Pulmonary artery endothelial cell (primary cell): ENCODE results near the gene WNT7A. TPM values are rescaled to one million over a fixed set of nuclear protein-coding genes. Genes with fewer than 3 reads are reported as not detected.

Experiments used
- DNase-seq: peaks from one replicate; pipeline ENCODE4 v3.0.0-alpha.2; 2011; ENCODE audit warnings: low read depth, low spot score
- total RNA-seq: library from RNA; depleted of rRNA; stranded (reverse); fragments of >200 nt; gene quantifications from 2 replicates; pipeline ENCODE4 v1.2.3, GENCODE V29; 2014

Gene WNT7A
- total RNA-seq, 1 donor from 2014 or later, result not detected

DNA sequence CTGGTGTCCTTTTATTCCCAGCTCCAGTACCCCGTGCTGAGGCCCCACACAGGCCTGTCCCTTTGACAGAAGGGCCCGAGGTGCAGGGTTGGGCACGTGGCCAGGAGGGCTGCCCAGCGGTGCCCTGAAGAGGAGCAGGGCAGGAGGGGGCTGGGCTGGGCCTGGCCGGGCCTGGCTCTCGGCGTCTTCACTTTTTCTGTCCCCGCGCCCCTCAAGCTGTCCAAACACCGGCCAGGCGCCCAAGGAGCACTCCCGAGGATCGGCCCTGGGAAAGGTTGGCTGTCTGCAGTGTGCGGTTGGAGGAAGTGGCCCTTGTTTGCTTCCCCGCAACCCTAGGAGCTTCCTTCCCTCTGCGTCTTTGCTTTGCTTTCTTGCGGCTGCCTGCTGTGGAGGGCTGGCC is 84.1 kb downstream of the WNT7A start:
- no peak for DNase-seq

GRCh38 chr3:13794322-13794721 is 85.5 kb downstream of the WNT7A start:
- DNase-seq, result no peak

DNA sequence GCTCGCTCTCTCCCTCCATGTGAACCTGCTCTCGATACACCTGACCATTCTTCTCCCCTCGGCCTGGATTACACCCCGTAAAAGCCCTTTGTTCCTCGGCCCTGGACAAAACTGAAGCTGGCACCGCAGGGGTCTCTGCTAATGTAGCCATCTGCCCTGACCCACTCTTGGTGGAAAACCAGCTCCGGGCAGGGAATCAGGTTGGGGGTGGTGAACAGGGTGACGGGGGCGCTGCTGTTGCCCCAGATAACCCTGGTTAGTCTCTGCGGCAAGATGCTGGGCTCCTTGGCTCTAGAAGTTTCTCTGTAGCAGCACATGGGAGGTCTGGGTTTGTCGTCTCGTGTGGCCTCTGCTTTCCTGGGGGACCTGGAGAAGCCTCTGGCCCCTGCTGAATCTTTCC is 86.4 kb downstream of the WNT7A start:
- DNase-seq, result no peak

DNA sequence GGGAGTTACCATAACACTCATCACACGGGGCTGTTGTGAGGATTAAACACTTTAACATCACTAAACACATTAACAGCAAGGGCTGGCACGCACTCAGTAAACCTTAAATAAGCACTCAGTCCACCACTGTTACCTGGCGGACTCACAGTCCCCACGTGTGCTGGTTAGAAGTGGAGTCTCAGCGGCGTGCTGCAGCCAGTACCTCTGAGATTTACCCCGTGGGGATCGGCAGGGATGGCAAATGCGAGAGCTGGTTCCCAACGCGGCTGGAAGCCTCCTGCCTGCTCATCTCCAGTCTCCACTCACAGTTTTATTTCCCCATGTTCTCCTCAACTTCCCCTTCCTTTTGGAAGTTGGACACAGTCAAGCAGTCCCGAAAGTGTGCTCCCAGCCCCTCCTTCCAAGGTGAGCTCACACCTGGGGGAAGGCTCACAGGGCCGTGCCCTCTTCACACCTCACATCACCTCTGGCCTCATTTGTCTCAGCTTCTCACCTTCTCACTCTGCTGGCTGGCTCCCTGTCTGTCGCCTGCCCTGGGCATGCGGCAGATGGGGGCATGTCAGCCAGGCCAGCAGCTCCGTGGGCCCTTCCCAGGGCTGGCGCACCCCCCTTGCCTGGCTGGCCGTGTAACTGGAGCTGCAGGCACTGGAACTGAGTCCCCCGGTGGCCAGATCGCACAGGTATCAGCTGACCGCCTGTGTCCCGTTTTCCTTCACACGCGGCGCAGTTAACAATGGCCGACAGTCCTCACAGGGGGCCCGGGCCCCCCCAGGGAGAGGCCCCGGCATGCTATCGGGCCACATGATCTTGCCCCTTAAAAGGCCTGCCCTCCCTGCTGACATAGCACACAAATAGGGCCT is 87.1 kb downstream of the WNT7A start:
- no peak for DNase-seq

DNA sequence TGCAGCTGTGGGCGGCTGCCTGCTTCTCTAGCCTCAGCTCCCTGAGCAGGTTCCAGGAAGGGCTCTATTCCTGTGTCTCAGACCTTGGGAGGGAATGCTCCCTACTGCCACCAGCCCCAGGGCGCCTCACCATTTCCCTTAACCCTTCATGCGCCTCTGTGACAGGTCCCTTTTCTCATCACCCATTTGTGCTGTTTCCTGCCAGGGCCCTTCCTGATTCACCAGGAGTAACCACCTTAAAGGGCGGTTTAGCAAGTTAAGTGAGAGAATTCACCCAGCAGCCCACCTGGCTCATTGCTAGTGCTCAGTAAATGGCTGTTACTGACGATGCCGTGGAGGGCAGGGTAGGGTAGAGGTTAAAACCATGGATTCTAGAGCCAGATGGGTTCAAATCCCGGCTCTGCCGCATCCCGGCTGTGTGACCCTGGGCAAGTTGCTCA is 87.8 kb downstream of the WNT7A start:
- no peak for DNase-seq

DNA sequence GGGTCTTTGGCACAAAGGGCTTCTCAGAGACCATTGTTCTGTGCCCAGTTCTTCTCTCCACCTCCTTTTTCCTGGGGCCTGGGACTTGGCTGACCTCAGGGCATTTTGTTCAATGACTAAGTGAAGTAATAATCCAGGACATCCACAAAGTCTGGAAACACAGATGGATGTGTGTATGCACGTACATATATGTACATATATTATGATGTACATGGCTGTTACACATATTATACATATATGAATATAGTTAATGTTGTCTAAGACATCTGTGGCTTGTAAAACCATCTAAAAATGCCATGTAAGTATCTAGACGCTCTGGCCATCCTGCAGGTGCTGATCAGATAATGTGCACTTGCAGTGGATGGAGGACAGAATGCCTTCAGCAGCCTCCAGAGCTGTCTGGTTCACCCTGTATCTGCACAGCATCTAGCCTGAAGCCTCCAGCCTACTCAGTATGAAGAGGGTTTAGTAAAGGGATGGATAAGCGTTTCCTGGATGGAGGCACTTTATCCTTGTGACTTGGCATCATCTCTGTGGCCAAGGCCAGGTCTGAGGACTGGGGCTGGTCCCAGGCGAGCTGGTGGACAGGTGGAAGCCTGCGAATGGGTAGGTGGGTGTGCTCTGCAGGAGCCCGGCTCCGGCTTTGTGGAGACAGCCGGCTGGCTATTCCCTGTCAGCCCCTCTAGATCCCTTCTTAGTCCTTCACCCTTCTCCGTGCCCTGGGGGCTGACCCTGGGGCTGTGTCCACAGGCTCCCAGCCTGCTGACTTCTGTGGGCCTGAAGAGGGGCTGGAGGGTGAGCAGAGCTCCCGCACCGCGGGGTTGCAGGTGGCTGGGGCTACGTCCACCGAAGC is 88.4 kb downstream of the WNT7A start:
- DNase-seq, result no peak

DNA sequence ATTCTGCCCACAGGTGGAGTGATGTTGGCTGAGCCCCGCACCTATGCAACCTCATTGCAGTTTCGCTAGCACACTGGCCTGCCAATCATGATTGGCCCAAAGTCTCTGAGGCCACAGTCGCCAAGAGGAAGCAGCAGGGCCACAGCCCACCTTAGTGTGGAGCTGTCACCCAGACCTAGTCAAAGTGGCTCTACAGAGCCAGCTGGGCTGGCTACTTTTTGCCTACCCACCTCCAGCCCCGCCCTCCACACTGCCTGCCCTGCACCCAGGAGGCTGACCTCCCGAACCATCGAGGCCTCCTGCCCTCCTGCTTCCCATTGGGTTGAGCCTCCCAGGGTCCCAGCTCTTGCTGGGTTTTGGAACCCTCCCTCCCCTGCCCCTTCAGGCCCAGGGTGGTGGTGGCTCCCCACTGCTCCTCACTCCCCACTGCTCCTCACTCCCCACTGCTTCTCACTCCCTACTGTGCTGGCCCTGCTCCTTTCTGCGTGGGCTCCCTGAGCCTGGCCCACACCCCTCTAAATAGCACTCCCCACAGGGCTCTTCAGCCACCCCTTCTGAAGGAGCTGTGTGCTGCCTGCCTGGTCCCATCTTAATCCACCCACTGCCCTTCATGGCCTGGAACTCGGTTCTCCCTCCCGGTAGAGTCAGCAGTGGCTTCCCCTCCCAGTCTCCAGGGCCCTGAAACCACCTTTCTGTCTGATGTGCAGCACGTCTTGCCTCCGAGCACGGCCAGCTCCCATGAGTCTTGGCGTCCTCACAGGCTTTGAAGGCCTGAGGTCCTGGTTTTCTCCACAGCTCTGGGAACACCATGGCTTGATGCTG is 89.3 kb downstream of the WNT7A start:
- DNase-seq, result no peak

GRCh38 chr3:13788522-13789424 is 91.1 kb downstream of the WNT7A start:
- no peak for DNase-seq

DNA sequence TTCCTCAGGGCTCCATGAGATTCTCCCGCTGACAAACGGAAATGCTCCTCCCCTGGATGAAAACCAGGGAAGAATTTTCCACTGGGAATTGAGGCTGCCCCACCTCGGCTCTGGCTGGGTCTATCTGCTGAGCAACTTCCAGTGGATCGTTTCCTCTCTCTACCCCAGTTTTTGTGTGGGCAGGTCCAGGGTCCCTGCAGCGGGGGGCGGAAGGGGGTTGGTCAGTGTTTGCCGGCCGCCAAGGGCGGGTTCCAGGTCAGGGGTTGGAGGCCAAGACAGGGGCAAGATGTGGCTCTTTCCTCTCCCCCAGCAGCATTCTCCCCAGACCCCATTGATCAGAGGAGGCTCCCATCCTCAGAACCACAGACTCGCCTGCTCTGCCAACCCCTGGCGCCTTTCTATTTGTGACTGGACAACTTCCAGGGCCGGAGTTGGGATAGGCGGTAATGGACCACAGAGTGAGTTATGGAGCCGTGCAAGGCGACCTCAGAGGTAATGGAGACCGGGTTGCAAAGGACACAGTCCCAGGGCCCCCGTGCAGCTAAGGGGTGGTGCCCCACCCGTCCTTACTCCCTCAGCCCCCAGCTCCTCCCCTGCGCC is 92.2 kb downstream of the WNT7A start:
- no peak for DNase-seq

GRCh38 chr3:13786811-13787210 is 93.1 kb downstream of the WNT7A start:
- DNase-seq, result no peak

- no peak for DNase-seq
Measured at GRCh38 chr3:13785853-13786436, 93.9 kb downstream of the WNT7A start.

DNA sequence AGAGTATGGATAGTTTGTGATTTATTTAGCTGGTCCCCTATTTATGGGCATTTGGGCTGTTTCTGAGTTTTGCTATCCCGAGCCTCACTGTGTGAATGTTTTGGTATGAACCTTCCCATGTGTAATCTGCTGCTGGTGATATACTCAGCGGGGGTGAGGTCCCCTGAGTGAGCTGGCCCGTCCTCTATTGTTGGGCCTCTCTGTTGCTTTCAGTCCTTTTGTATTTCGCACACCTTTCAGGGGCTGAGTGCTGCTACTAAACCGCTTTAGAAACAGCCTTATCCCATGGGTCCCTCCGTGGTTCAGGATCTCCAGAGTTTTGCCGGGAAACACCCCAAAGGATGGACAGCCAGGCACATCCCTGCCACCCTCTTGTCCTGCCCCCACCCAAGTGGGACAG is 94.5 kb downstream of the WNT7A start:
- DNase-seq, result no peak

- no peak for DNase-seq
Measured at GRCh38 chr3:13783476-13783875, 96.4 kb downstream of the WNT7A start.

DNA sequence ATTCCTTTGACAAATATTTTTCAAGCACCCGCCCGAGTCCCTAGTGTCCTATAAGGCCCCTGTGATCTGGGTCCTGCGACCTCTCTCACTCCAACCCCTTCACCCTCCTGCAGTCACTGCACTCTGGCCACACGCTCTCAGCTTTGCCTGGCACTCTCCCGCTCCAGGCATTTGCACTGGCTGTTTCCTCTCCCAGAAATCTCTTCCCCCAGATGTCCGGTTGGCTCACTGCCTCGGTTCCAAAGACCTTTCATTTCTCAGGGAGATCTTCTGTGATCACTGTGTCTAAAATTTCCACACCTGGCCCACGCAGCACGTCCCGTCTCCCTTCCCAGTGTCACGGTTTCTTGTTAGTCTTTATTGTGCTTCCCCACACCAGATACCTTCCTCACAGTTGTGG is 97.4 kb downstream of the WNT7A start:
- DNase-seq, result no peak

GRCh38 chr3:13781417-13781816 is 98.5 kb downstream of the WNT7A start:
- no peak for DNase-seq

DNA sequence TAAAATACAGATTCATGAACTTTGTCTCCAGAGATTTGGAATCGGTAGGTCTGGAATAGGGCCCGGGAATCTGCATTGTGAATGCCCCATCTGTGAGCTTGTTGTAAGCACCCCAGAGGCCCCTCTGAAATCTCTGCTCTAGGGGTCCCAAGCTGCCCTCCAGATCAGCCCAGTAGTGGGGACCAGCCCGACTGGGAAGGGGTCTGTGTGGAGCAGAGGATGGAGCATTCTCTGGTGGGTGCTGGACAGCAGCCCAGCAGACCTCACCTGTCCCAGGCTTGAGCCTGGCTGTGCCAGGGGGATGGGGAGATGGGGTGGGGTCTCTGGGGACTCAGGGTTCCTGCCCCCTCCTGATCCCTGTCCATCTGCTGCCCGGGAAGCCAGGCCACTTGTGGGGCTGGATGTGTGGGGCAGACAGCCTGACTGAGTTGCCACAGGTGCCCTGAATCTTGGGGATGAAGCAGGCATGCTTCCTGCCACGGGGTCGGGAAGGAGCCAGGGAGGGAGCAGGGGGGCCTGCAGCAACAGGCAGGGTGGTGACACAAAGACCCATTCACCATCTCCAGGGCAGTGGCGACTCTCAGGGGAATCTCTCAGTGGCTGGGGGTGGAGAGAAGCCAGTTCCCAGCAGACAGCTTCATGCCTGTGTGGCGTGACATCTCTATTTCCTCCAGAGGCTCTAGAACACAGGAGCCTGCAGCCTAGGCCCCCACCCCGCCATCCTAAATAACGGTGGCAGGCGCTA is 99.3 kb downstream of the WNT7A start:
- no peak for DNase-seq

GRCh38 chr3:13776253-13777050 is 103.4 kb downstream of the WNT7A start:
- DNase-seq, result no peak
